HG02763 (cell line): ENCODE measurements around the gene RAD50.
"Not testable (repeated sequence)": the region's sequence is repeated elsewhere in the genome, so short reads cannot be mapped to it uniquely, and the experiment has no call there.

ENCODE experiments used
- ATAC-seq: cut with Tn5 transposase; IDR thresholded peaks from one replicate; pipeline ENCODE4 v1.9.1; 2021; ENCODE audit warnings: mild to moderate bottlenecking, moderate library complexity; ENCODE audit not compliant: unreplicated experiment

Gene RAD50

GRCh38 chr5:132556153-132556762, 519 bp upstream of the RAD50 start:
- no peak for ATAC-seq

GRCh38 chr5:132557478-132558172, 848 bp downstream of the RAD50 start:
- ATAC-seq: peak; percentile 20

GRCh38 chr5:132559383-132560060, 2.7 kb downstream of the RAD50 start:
- no peak for ATAC-seq

- no peak for ATAC-seq
Observed at GRCh38 chr5:132561601-132562000, 4.8 kb downstream of the RAD50 start.

- not testable (repeated sequence) for ATAC-seq
Observed at GRCh38 chr5:132564555-132564954, 7.8 kb downstream of the RAD50 start.

- ATAC-seq: no peak
Observed at GRCh38 chr5:132566657-132567056, 9.9 kb downstream of the RAD50 start.

GRCh38 chr5:132576123-132576522, 19.3 kb downstream of the RAD50 start:
- ATAC-seq: no peak

- not testable (repeated sequence) for ATAC-seq
Observed at GRCh38 chr5:132584560-132584959, 27.8 kb downstream of the RAD50 start.

- ATAC-seq: no peak
Observed at GRCh38 chr5:132586063-132586462, 29.3 kb downstream of the RAD50 start.

- no peak for ATAC-seq
Observed at GRCh38 chr5:132589467-132589866, 32.7 kb downstream of the RAD50 start.

- ATAC-seq: no peak
Observed at GRCh38 chr5:132591145-132591544, 34.4 kb downstream of the RAD50 start.

- ATAC-seq: no peak
Observed at GRCh38 chr5:132592521-132592920, 35.7 kb downstream of the RAD50 start.

- no peak for ATAC-seq
Observed at GRCh38 chr5:132594170-132594569, 37.4 kb downstream of the RAD50 start.

- ATAC-seq: no peak
Observed at GRCh38 chr5:132595624-132596023, 38.8 kb downstream of the RAD50 start.

- no peak for ATAC-seq
Observed at GRCh38 chr5:132601071-132601728, 44.4 kb downstream of the RAD50 start.

GRCh38 chr5:132607095-132607494, 50.3 kb downstream of the RAD50 start:
- ATAC-seq: no peak

GRCh38 chr5:132608107-132608506, 51.3 kb downstream of the RAD50 start:
- no peak for ATAC-seq

- ATAC-seq: no peak
Observed at GRCh38 chr5:132611965-132612364, 55.2 kb downstream of the RAD50 start.

GRCh38 chr5:132612846-132613245, 56.1 kb downstream of the RAD50 start:
- no peak for ATAC-seq

GRCh38 chr5:132621699-132622098, 64.9 kb downstream of the RAD50 start:
- ATAC-seq: no peak

- ATAC-seq: no peak
Observed at GRCh38 chr5:132622608-132623007, 65.8 kb downstream of the RAD50 start.

GRCh38 chr5:132627470-132627869, 70.7 kb downstream of the RAD50 start:
- ATAC-seq: no peak
